Sigmoid colon (tissue), 7 donors: ENCODE results near the gene WDTC1. TPM values are rescaled to one million over a fixed set of nuclear protein-coding genes. Genes with fewer than 3 reads are reported as not detected.

ENCODE experiments used
- DNase-seq: peaks from one replicate; pipeline ENCODE4 v3.0.0-alpha.2; 2019
- H3K27ac ChIP-seq, 4 donors: fragments of 200-600 bp; sonication (generic); one replicate each; pipeline ENCODE4 v1.5.1; 2016 to 2019; ENCODE audit warnings: mild to moderate bottlenecking in 1 of 4
- H3K27me3 ChIP-seq, 3 donors: fragments of 200-600 bp; sonication (generic); one replicate each; pipeline ENCODE4 v1.5.1; 2019; ENCODE audit warnings: mild to moderate bottlenecking in 1 of 3
- H3K36me3 ChIP-seq, 4 donors: fragments of 200-600 bp; sonication (generic); one replicate each; pipeline ENCODE4 v1.5.1; 2016 to 2019
- H3K4me1 ChIP-seq, 4 donors: fragments of 200-600 bp; sonication (generic); one replicate each; pipeline ENCODE4 v1.5.1; 2017 to 2019
- H3K4me3 ChIP-seq, 4 donors: fragments of 200-600 bp; sonication (generic); one replicate each; pipeline ENCODE4 v1.5.1; 2017 to 2019; ENCODE audit warnings: mild to moderate bottlenecking in 2 of 4, moderate library complexity in 1 of 4
- H3K9me3 ChIP-seq, 4 donors: fragments of 200-600 bp in 3 of 4; sonication (generic) in 3 of 4; one replicate each; pipeline versions ENCODE4 v1.5.1 to v1.6.1; 2013 to 2019
- CTCF ChIP-seq, 4 experiments: fragments of 450-650 bp in 3 of 4; fragments of 200-600 bp in 1 of 4; IDR thresholded peaks; one replicate each; pipeline ENCODE4 v1.5.1; 2016 to 2019; ENCODE audit warnings: antibody characterized with exemption in 4 of 4, mild to moderate bottlenecking in 3 of 4, moderate library complexity in 2 of 4
- EP300 ChIP-seq, 4 donors: sonication (generic); formaldehyde crosslinking; IDR thresholded peaks; one replicate each; pipeline ENCODE4 v1.6.1; 2017; ENCODE audit warnings: antibody characterized with exemption in 4 of 4
- POLR2A ChIP-seq, 2 donors: fragments of 450-650 bp; IDR thresholded peaks; one replicate each; pipeline ENCODE4 v1.6.1; 2016; ENCODE audit warnings: antibody characterized with exemption in 2 of 2, mild to moderate bottlenecking in 2 of 2, moderate library complexity in 2 of 2
- POLR2AphosphoS5 ChIP-seq, 4 donors: sonication (generic); formaldehyde crosslinking; IDR thresholded peaks; one replicate each; pipeline ENCODE4 v1.6.1; 2017; ENCODE audit warnings: antibody characterized with exemption in 4 of 4
- WGBS, 2 donors: extraction: QIAGEN DNeasy Blood & Tissue Kit; methylation state at CpG; one replicate each; pipeline ENCODE4 v1.1.7; 2013; 5-methylcytosine and 5-hydroxymethylcytosine counted together
- intact Hi-C: fragments of 100-400 bp; cut with DNase I; formaldehyde crosslinking; loops from one replicate; pipeline ENCODE4 v1.15.1; 2023
- polyA plus RNA-seq, 3 donors: library from polyadenylated mRNA; stranded (reverse); fragments of 200-250 nt; gene quantifications; one replicate each; pipeline ENCODE4 v1.2.3, GENCODE V29; 2013
- total RNA-seq, 4 donors: library from RNA; depleted of rRNA; stranded (reverse); fragments of >200 nt; gene quantifications; one replicate each; pipeline ENCODE4 v1.1.0, GENCODE V29; 2016
- donor health status: healthy with polysubstance abuse.
- donor health status: Bipolar disorder and iron deficiency.
- donor health status: healthy.

WDTC1 gene
- total and polyA plus RNA-seq, 7 donors = 15.0 to 32.4 (median 27.5) TPM

- Histone ChIP-seq H3K27me3 (no peaks in the 10 kb centered on the region), H3K4me3 (no peak overlapping the region), H3K27ac (no peak overlapping the region), H3K4me1 (peaks cover 0 to 7% (median 3%) of the 10 kb centered on the region in 4 donors), H3K9me3 (no peaks in the 10 kb centered on the region), H3K36me3 (no peaks in the 10 kb centered on the region)
- no peak for TF ChIP-seq CTCF (IDR thresholded peaks at IDR 0.05)
- no peak for TF ChIP-seq POLR2AphosphoS5 (IDR thresholded peaks at IDR 0.05)
- no peak for TF ChIP-seq EP300 (IDR thresholded peaks at IDR 0.05)
- WGBS, 2 donors = 48 to 84% methylated on average over 5 of the region's 5 CpGs
- intact Hi-C loops = no loop called here
- DNase-seq = no peak
Observed at GRCh38 chr1:27316860-27317259, 82.4 kb downstream of the WDTC1 start.

GRCh38 chr1:27318136-27318535 lies 83.7 kb downstream of the WDTC1 start:
- no peak overlapping the region for H3K27ac ChIP-seq
- intact Hi-C loops = no loop called here
- no peaks in the 10 kb centered on the region for H3K27me3 ChIP-seq
- TF ChIP-seq POLR2AphosphoS5 (IDR thresholded peaks at IDR 0.05) (no peak), POLR2A (IDR thresholded peaks at IDR 0.05) (no peak), CTCF (IDR thresholded peaks at IDR 0.05) (no peak), EP300 (IDR thresholded peaks at IDR 0.05) (no peak)
- WGBS, 2 donors = 30 to 44% methylated on average over 4 of the region's 4 CpGs
- H3K9me3 ChIP-seq = no peaks in the 10 kb centered on the region
- DNase-seq = no peak
- H3K36me3 ChIP-seq = no peaks in the 10 kb centered on the region
- no peak overlapping the region for H3K4me3 ChIP-seq
- H3K4me1 ChIP-seq = peaks cover 0 to 14% (median 7%) of the 10 kb centered on the region in 4 donors

GRCh38 chr1:27318596-27318995 lies 84.2 kb downstream of the WDTC1 start:
- 78 to 81% methylated on average over 1 of the region's 1 CpG for WGBS, 2 donors
- H3K9me3 ChIP-seq = no peaks in the 10 kb centered on the region
- intact Hi-C loops = no loop called here
- no peaks in the 10 kb centered on the region for H3K36me3 ChIP-seq
- no peaks in the 10 kb centered on the region for H3K27me3 ChIP-seq
- H3K4me1 ChIP-seq = peaks cover 0 to 18% (median 12%) of the 10 kb centered on the region in 4 donors
- TF ChIP-seq CTCF (IDR thresholded peaks at IDR 0.05) (no peak), EP300 (IDR thresholded peaks at IDR 0.05) (no peak), POLR2AphosphoS5 (IDR thresholded peaks at IDR 0.05) (no peak), POLR2A (IDR thresholded peaks at IDR 0.05) (no peak)
- H3K4me3 ChIP-seq = no peak overlapping the region
- H3K27ac ChIP-seq = no peak overlapping the region
- DNase-seq = no peak

- peak; percentile 99 for DNase-seq
- peaks cover 0 to 38% (median 25%) of the 10 kb centered on the region in 4 donors for H3K4me1 ChIP-seq
- peaks cover 0 to 30% (median 7%) of the 10 kb centered on the region in 4 donors for H3K36me3 ChIP-seq
- H3K27me3 ChIP-seq = no peaks in the 10 kb centered on the region
- no peaks in the 10 kb centered on the region for H3K9me3 ChIP-seq
- H3K4me3 ChIP-seq = peak within 1 kb of the TSS; percentile 66 to 92 (median 87)
- WGBS, 2 donors = 0 to 1% methylated on average over 67 of the region's 67 CpGs
- intact Hi-C loops = loop anchor here (2.0 to 10.0 kb wide), 5 partner anchors 23 to 343 kb away; partner anchors contain the start of genes AHDC1 and MAP3K6
- peak within 1 kb of the TSS; percentile 79 to 90 (median 88) for H3K27ac ChIP-seq
- TF ChIP-seq POLR2A (IDR thresholded peaks at IDR 0.05) (peak; percentile 25 to 48), EP300 (IDR thresholded peaks at IDR 0.05) (peak in 1 of 4 donors; percentile 76), POLR2AphosphoS5 (IDR thresholded peaks at IDR 0.05) (peak; percentile 66 to 89 (median 78)), CTCF (IDR thresholded peaks at IDR 0.05) (peak in 2 of 4 experiments; percentile 15 to 23)
Observed at GRCh38 chr1:27321813-27322568, 87.6 kb downstream of the WDTC1 start, which contains the start of gene TMEM222. Gene TMEM222, plus strand, starts transcription at chr1:27322163. Its CDS starts 35 bp downstream, at chr1:27322198.
